H9 (cell line): ENCODE results near the gene DLL3. TPM values are rescaled to one million over a fixed set of nuclear protein-coding genes. Genes with fewer than 3 reads are reported as not detected.

Experiments used
- DNase-seq: peaks from one replicate; pipeline ENCODE4 v3.0.0-alpha.2; 2017
- H2AFZ ChIP-seq: one replicate; pipeline ENCODE4 v1.6.1; 2013; ENCODE audit warnings: mild to moderate bottlenecking, low read length, control low read depth, moderate library complexity
- H2AK5ac ChIP-seq: 2 replicates; pipeline ENCODE4 v1.6.1; 2013; ENCODE audit warnings: low read length, control low read depth, mixed read lengths; ENCODE audit not compliant: insufficient read length
- H2BK120ac ChIP-seq: one replicate; pipeline ENCODE4 v1.6.1; 2013; ENCODE audit warnings: low read depth, mild to moderate bottlenecking, low read length, control low read depth, inconsistent platforms; ENCODE audit not compliant: poor library complexity, severe bottlenecking
- H2BK12ac ChIP-seq: 2 replicates; pipeline ENCODE4 v1.6.1; 2013; ENCODE audit warnings: low read length, control low read depth, mixed read lengths, low read depth; ENCODE audit not compliant: insufficient read length
- H2BK15ac ChIP-seq: 2 replicates; pipeline ENCODE4 v1.6.1; 2013; ENCODE audit warnings: low read depth, low read length, control low read depth
- H2BK20ac ChIP-seq: one replicate; pipeline ENCODE4 v1.6.1; 2013; ENCODE audit warnings: low read depth, mild to moderate bottlenecking, low read length, control low read depth, inconsistent platforms; ENCODE audit not compliant: poor library complexity, severe bottlenecking
- H2BK5ac ChIP-seq: 2 replicates; pipeline ENCODE4 v1.6.1; 2013; ENCODE audit warnings: low read length, control low read depth, mixed read lengths; ENCODE audit not compliant: insufficient read length
- H3K14ac ChIP-seq: 2 replicates; pipeline ENCODE4 v1.6.1; 2013; ENCODE audit warnings: low read length, control low read depth; ENCODE audit not compliant: insufficient read depth
- H3K18ac ChIP-seq: 2 replicates; pipeline ENCODE4 v1.6.1; 2013; ENCODE audit warnings: low read depth, mild to moderate bottlenecking, mixed read lengths, low read length, control low read depth; ENCODE audit not compliant: insufficient read length
- H3K23ac ChIP-seq: 2 replicates; pipeline ENCODE4 v1.6.1; 2013; ENCODE audit warnings: low read length, control low read depth, mixed read lengths, low read depth; ENCODE audit not compliant: insufficient read length
- H3K23me2 ChIP-seq: 2 replicates; pipeline ENCODE4 v1.6.1; 2013; ENCODE audit warnings: low read depth, mild to moderate bottlenecking, mixed read lengths, low read length, control low read depth; ENCODE audit not compliant: insufficient read length, poor library complexity, severe bottlenecking
- H3K27ac ChIP-seq: 2 replicates; pipeline ENCODE4 v1.5.1; 2013; ENCODE audit warnings: low read length, control low read depth, mixed read lengths, low read depth; ENCODE audit not compliant: insufficient read length
- H3K27me3 ChIP-seq: 2 replicates; pipeline ENCODE4 v1.6.1; 2013; ENCODE audit warnings: low read length, control low read depth, inconsistent platforms; ENCODE audit not compliant: insufficient read depth
- H3K4ac ChIP-seq: 2 replicates; pipeline ENCODE4 v1.6.1; 2013; ENCODE audit warnings: low read depth, mild to moderate bottlenecking, control low read depth, inconsistent platforms, low read length, moderate library complexity
- H3K4me1 ChIP-seq: 2 replicates; pipeline ENCODE4 v1.6.1; 2013; ENCODE audit warnings: low read length, control low read depth, inconsistent platforms; ENCODE audit not compliant: insufficient read depth
- H3K4me2 ChIP-seq: 2 replicates; pipeline ENCODE4 v1.6.1; 2013; ENCODE audit warnings: low read length, control low read depth, mixed read lengths; ENCODE audit not compliant: insufficient read length, insufficient read depth
- H3K56ac ChIP-seq: 2 replicates; pipeline ENCODE4 v1.6.1; 2013; ENCODE audit warnings: low read depth, mild to moderate bottlenecking, mixed read lengths, low read length, control low read depth; ENCODE audit not compliant: insufficient read length
- H3K79me1 ChIP-seq: 2 replicates; pipeline ENCODE4 v1.6.1; 2013; ENCODE audit warnings: low read depth, mild to moderate bottlenecking, moderate library complexity, low read length, control low read depth, inconsistent platforms; ENCODE audit not compliant: insufficient read depth, poor library complexity, severe bottlenecking
- H3K79me2 ChIP-seq: 2 replicates; pipeline ENCODE4 v1.6.1; 2013; ENCODE audit warnings: low read length, control low read depth, inconsistent platforms; ENCODE audit not compliant: insufficient read depth
- H3K9ac ChIP-seq: 2 replicates; pipeline ENCODE4 v1.6.1; 2013; ENCODE audit warnings: low read length, control low read depth, mixed read lengths; ENCODE audit not compliant: insufficient read length; ENCODE audit errors: extremely low read depth
- H3K9me3 ChIP-seq: one replicate; pipeline ENCODE4 v1.6.1; 2013; ENCODE audit warnings: low read depth, low read length, inconsistent platforms; ENCODE audit not compliant: control insufficient read depth
- H3T11ph ChIP-seq: one replicate; pipeline ENCODE4 v1.6.1; 2013; ENCODE audit warnings: mild to moderate bottlenecking, low read length, control low read depth, inconsistent platforms
- H4K20me1 ChIP-seq: one replicate; pipeline ENCODE4 v1.6.1; 2013; ENCODE audit not compliant: control insufficient read depth, insufficient read length, insufficient read depth
- H4K5ac ChIP-seq: 2 replicates; pipeline ENCODE4 v1.6.1; 2013; ENCODE audit warnings: low read depth, mild to moderate bottlenecking, mixed read lengths, low read length, control low read depth; ENCODE audit not compliant: insufficient read length
- H4K8ac ChIP-seq: replicated peaks from 2 replicates; pipeline ENCODE4 v1.6.1; 2013; ENCODE audit warnings: low read length, control low read depth, mixed read lengths, low read depth; ENCODE audit not compliant: insufficient read length
- H4K91ac ChIP-seq: 2 replicates; pipeline ENCODE4 v1.6.1; 2013; ENCODE audit warnings: low read depth, mild to moderate bottlenecking, moderate library complexity, mixed read lengths, low read length, control low read depth; ENCODE audit not compliant: insufficient read length
- H3K27ac Mint-ChIP-seq, 3 experiments: 2 replicates in 2 of 3; 3 replicates in 1 of 3; pipeline ENCODE4 v1.8.0; 2020 to 2021; ENCODE audit warnings: mixed read lengths in 3 of 3, mild to moderate bottlenecking in 1 of 3, moderate library complexity in 1 of 3
- H3K27me3 Mint-ChIP-seq: 2 replicates; pipeline ENCODE4 v1.8.0; 2021; ENCODE audit warnings: low read depth, mild to moderate bottlenecking, moderate library complexity, mixed read lengths
- H3K36me3 Mint-ChIP-seq, 3 experiments: 2 replicates in 2 of 3; 3 replicates in 1 of 3; pipeline ENCODE4 v1.8.0; 2020 to 2021; ENCODE audit warnings: low read depth in 3 of 3, mixed read lengths in 3 of 3; ENCODE audit not compliant: insufficient read depth in 1 of 3
- H3K4me1 Mint-ChIP-seq, 2 experiments: 2 replicates each; pipeline ENCODE4 v1.8.0; 2020; ENCODE audit warnings: mixed read lengths in 2 of 2
- H3K4me3 Mint-ChIP-seq, 2 experiments: 2 replicates in 1 of 2; 3 replicates in 1 of 2; pipeline ENCODE4 v1.8.0; 2020 to 2021; ENCODE audit warnings: mild to moderate bottlenecking in 2 of 2, mixed read lengths in 2 of 2, moderate library complexity in 1 of 2
- H3K9me3 Mint-ChIP-seq, 2 experiments: 2 replicates in 1 of 2; 3 replicates in 1 of 2; pipeline ENCODE4 v1.8.0; 2020; ENCODE audit warnings: mild to moderate bottlenecking in 2 of 2, mixed read lengths in 2 of 2, moderate library complexity in 1 of 2
- CTCF ChIP-seq: fragments of 200-600 bp; sonication (generic); conservative IDR thresholded peaks from 3 replicates; pipeline ENCODE4 v1.8.0; 2021; ENCODE audit warnings: antibody characterized with exemption, mild to moderate bottlenecking
- WGBS: extraction: QIAGEN DNeasy Blood & Tissue Kit; methylation state at CpG from one replicate; pipeline ENCODE4 v1.1.7; 2013; ENCODE audit warnings: missing lambda C conversion rate, low lambda C conversion rate, mixed read lengths; ENCODE audit not compliant: insufficient read length; ENCODE audit errors: extremely low coverage; 5-methylcytosine and 5-hydroxymethylcytosine counted together
- total RNA-seq: library from RNA; stranded (reverse); gene quantifications from 2 replicates; pipeline ENCODE4 v1.2.1, GENCODE V29; 2021

DLL3 gene
- total RNA-seq, 1 experiment from 2014 or later, result 2.5 TPM

- peak overlapping the region; percentile 72 to 83 for H3K4me3 Mint-ChIP-seq
- no peak overlapping the region for H3K27ac Mint-ChIP-seq
Measured at GRCh38 chr19:39506944-39507714, 8.4 kb downstream of the DLL3 start.

More at GRCh38 chr19:39506944-39507714, 8.4 kb downstream of the DLL3 start:
- H4K91ac ChIP-seq, result no peak overlapping the region
- no peaks in the 10 kb centered on the region for H3K4me1 ChIP-seq
- peak; percentile 82 for DNase-seq
- no peak overlapping the region for H3T11ph ChIP-seq
- H3K36me3 Mint-ChIP-seq, result peaks cover 0 to 11% (median 3%) of the 10 kb centered on the region in 3 experiments; a peak in 3 of 7 replicates
- peaks cover 9 to 10% of the 10 kb centered on the region in 2 experiments for H3K4me1 Mint-ChIP-seq
- no peak overlapping the region for H2BK15ac ChIP-seq
- H3K4me2 ChIP-seq, result peak overlapping the region; percentile 74
- H3K9ac ChIP-seq, result no peak overlapping the region
- H3K56ac ChIP-seq, result no peak overlapping the region
- H3K27me3 Mint-ChIP-seq, result peaks cover 83% of the 10 kb centered on the region
- no peaks in the 10 kb centered on the region for H3K9me3 ChIP-seq
- no peaks in the 10 kb centered on the region for H3K79me1 ChIP-seq
- H3K79me2 ChIP-seq, result no peaks in the 10 kb centered on the region
- peaks cover 19% of the 10 kb centered on the region; the same call in 1 of the 2 replicates for H3K27me3 ChIP-seq
- no peaks in the 10 kb centered on the region for H4K20me1 ChIP-seq
- H2BK12ac ChIP-seq, result no peak overlapping the region
- H4K5ac ChIP-seq, result no peak overlapping the region
- no peak overlapping the region for H4K8ac ChIP-seq
- H3K23me2 ChIP-seq, result peaks cover 10% of the 10 kb centered on the region
- TF ChIP-seq CTCF, result no peak
- no peak overlapping the region for H3K23ac ChIP-seq
- H3K27ac ChIP-seq, result no peak overlapping the region
- no peak overlapping the region for H3K4ac ChIP-seq
- H2BK5ac ChIP-seq, result no peak overlapping the region
- H2BK120ac ChIP-seq, result no peak overlapping the region
- H2BK20ac ChIP-seq, result no peak overlapping the region
- H2AK5ac ChIP-seq, result no peak overlapping the region
- H3K18ac ChIP-seq, result no peak overlapping the region
- H3K14ac ChIP-seq, result no peak overlapping the region
- no peak overlapping the region for H2AFZ ChIP-seq
- peaks cover 11 to 15% of the 10 kb centered on the region in 2 experiments; a peak in 4 of 5 replicates for H3K9me3 Mint-ChIP-seq
- WGBS, result no CpG with 5 or more reads among the region's 96 CpGs
